ENCODE results near the gene KRTAP5-2. TPM values are rescaled to one million over a fixed set of nuclear protein-coding genes. Genes with fewer than 3 reads are reported as not detected.

Gene KRTAP5-2
- total and polyA plus RNA-seq, 2 of the 8 experiments (the other 6 are each of a cell fraction or from before 2014, with no cell fraction given): not detected

- no peak for TF ChIP-seq HDAC2 (IDR thresholded peaks at IDR 0.05; ENCODE audit: borderline replicate concordance in 1 of 2, low read depth in 2 of 2, low read length in 2 of 2)
- TF ChIP-seq CBX8 (IDR thresholded peaks at IDR 0.05; ENCODE audit: borderline replicate concordance, low read depth, low read length): no peak
- peak; percentile 93 for TF ChIP-seq TEAD4 (IDR thresholded peaks at IDR 0.05; ENCODE audit: low read depth, low read length)
- TF ChIP-seq NANOG (IDR thresholded peaks at IDR 0.05; ENCODE audit: insufficient read depth, low read depth, low read length, poor library complexity, severe bottlenecking): no peak
- peak; percentile 85 for TF ChIP-seq CTBP2 (IDR thresholded peaks at IDR 0.05; ENCODE audit: borderline replicate concordance, insufficient read depth, insufficient read length, low read length)
- TF ChIP-seq GTF2F1 (IDR thresholded peaks at IDR 0.05; ENCODE audit: borderline replicate concordance, low read depth, low read length): no peak
- no peak for TF ChIP-seq BACH1 (IDR thresholded peaks at IDR 0.05; ENCODE audit: low read length)
- TF ChIP-seq JUND (IDR thresholded peaks at IDR 0.05; ENCODE audit: low read length): no peak
- peak in 1 of 2 experiments; percentile 3; a peak in 1 of 4 replicates for TF ChIP-seq RAD21 (IDR thresholded peaks at IDR 0.05 in 1 of 2, conservative IDR thresholded peaks at IDR 0.05 in 1 of 2; ENCODE audit: low read depth in 2 of 2, low read length in 2 of 2)
- peak; percentile 89 for TF ChIP-seq MAX (IDR thresholded peaks at IDR 0.05)
- peak; percentile 17; the same call in 1 of the 2 replicates for TF ChIP-seq POLR2AphosphoS5 (IDR thresholded peaks at IDR 0.05; ENCODE audit: low read depth, low read length)
These were observed 38.8 kb downstream of the KRTAP5-2 start (continued) for GRCh38 chr11:1559111-1559951.

Measured in H1 (cell line).